ENCODE results near the gene ARRB1.

Gene ARRB1

DNA sequence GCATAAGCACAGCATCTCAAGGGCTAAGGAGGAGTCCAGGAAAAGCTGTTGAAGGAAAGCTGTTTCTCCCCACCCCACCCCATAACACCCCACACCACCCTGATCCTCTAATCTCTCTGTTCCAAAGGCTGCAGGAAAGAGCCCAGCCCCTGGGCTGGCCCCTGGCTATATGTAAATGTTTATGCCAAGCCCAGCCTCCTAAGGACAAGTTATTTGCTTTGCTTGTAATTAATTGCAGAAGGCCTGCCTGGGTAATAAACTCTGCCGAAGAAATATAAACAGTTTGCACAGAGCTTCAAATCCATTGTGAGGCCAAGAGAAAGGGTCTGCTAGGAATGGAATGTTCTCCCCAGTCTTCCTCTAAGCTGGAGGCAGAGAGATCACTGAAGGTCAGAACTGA, 21.2 kb downstream of the ARRB1 start:
- POLR2A ChIA-PET, result no interaction called here
- DNase-seq (ENCODE audit: extremely low spot score), result no peak

DNA sequence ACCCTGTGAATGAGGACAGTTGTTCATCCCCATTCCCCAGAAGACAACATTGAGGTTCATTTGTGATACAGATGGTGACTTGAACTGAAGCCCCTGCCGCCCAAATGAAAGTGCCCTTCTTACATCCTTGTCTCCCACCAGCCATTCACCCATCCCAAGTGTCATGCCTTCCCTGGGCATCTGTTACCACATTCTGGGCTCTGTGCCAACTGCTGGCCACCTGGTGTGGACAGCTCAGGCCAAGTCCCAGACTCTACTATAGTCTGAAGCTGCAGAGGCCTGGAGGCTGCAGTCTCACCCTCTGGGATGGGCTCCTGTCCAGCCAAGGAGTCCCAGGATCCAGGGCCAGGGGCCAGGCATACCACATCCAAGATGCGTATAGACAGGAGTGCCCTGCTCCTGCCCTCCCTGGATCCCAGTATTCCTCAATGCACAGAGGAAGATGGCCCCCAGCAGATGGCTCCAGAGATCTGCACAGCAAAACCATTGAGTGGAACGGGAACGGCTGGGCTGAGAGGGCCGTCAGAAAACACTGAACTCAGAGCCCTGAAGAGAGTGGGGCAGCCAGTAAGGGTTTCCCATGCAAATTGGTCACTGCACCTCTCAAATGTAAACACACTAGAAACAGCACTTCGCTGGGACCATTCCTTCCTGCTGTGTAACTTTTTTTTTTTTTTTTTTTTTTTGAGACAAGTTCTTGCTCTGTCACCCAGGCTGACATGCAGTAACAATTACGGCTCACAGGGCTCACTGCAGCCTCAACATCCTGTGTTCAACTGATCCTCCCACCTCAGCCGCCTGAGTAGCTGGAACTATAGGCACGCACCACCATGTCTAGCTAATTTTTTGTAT, 22.8 kb downstream of the ARRB1 start:
- DNase-seq (ENCODE audit: extremely low spot score), result no peak
- TF ChIP-seq CTCF (IDR thresholded peaks at IDR 0.05; ENCODE audit: control extremely low read depth, extremely low read depth, low read depth, missing control alignments), result peak; percentile 60
- CTCF ChIA-PET, result interaction anchor here (0.6 to 3.1 kb wide), 4 partner anchors 11 to 60 kb away, joined by 3 to 10 read pairs (median 4); no protein-coding TSS in a partner anchor
- POLR2A ChIA-PET, result interaction anchor here (0.7 kb wide), 1 partner anchor 171 kb away, joined by 4 read pairs; no protein-coding TSS in a partner anchor

More for the DNA sequence above, 21.2 kb downstream of the ARRB1 start:
- no peak for TF ChIP-seq CTCF (IDR thresholded peaks at IDR 0.05; ENCODE audit: control extremely low read depth, extremely low read depth, low read depth, missing control alignments)
- CTCF ChIA-PET, result interaction anchor here (1.1 to 3.1 kb wide), 6 partner anchors 9 to 58 kb away, joined by 3 to 10 read pairs (median 4); no protein-coding TSS in a partner anchor

DNA sequence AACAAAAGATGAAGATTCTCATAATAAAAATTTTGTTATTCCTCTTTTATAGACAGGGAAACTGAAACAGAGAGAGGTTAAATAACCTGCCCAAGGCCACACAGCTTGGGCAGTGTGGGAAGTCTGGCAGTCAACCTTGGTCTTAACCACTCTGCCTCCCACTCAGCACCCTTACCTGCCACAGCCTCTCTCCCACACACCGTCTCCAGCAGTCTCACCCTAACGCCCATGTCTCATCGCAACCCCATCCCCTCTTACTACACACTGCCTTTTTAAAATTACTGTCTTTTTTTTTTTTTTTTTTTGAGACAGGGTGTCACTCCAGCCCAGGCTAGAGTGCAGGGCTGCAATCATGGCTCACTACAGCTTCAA, 25.0 kb downstream of the ARRB1 start:
- ChIA-PET POLR2A (interaction anchor here (0.6 kb wide), 1 partner anchor 165 kb away, joined by 3 read pairs; no protein-coding TSS in a partner anchor), CTCF (interaction anchor here (1.0 kb wide), 1 partner anchor 62 kb away, joined by 3 read pairs; no protein-coding TSS in a partner anchor)
- DNase-seq (ENCODE audit: extremely low spot score), result no peak
- TF ChIP-seq CTCF (IDR thresholded peaks at IDR 0.05; ENCODE audit: control extremely low read depth, extremely low read depth, low read depth, missing control alignments), result no peak

- DNase-seq (ENCODE audit: extremely low spot score), result no peak
- POLR2A ChIA-PET, result interaction anchor here (0.6 kb wide), 1 partner anchor 164 kb away, joined by 3 read pairs; no protein-coding TSS in a partner anchor
Measured at GRCh38 chr11:75325713-75326438, 25.6 kb downstream of the ARRB1 start.

DNA sequence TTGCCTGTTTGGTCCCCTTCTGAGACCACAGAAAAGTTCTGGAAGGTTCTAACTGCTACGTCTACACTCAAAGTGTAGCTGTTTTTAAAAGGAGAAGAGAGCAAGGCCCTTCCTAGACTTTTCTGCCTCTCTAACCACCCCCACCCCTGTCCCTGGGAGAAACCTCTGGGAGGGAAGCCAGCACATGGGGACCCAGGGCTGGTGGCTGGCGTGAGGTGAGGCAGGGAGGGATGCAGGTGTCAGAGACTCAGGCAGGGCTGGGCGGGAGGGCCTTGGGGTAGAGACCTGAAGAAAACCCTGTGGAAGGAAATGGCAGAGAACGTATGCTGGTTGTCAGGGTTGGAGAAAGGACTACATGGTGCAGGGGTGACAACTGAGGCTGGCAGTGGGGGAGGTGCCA, 26.7 kb downstream of the ARRB1 start:
- CTCF ChIA-PET, result interaction anchor here (1.4 kb wide), 1 partner anchor 153 kb away, joined by 3 read pairs; no protein-coding TSS in a partner anchor
- POLR2A ChIA-PET, result no interaction called here
- DNase-seq (ENCODE audit: extremely low spot score), result no peak
- no peak for TF ChIP-seq CTCF (IDR thresholded peaks at IDR 0.05; ENCODE audit: control extremely low read depth, extremely low read depth, low read depth, missing control alignments)

More at GRCh38 chr11:75325713-75326438, 25.6 kb downstream of the ARRB1 start:
- no peak for TF ChIP-seq CTCF (IDR thresholded peaks at IDR 0.05; ENCODE audit: control extremely low read depth, extremely low read depth, low read depth, missing control alignments)
- CTCF ChIA-PET, result interaction anchor here (1.0 kb wide), 1 partner anchor 62 kb away, joined by 3 read pairs; no protein-coding TSS in a partner anchor

- ChIA-PET POLR2A (no interaction called here), CTCF (interaction anchor here (1.2 to 1.4 kb wide), 3 partner anchors 11 to 154 kb away, joined by 3 read pairs; no protein-coding TSS in a partner anchor)
- TF ChIP-seq CTCF (IDR thresholded peaks at IDR 0.05; ENCODE audit: control extremely low read depth, extremely low read depth, low read depth, missing control alignments), result no peak
- DNase-seq (ENCODE audit: extremely low spot score), result no peak
Measured at GRCh38 chr11:75324189-75324588, 27.3 kb downstream of the ARRB1 start.
